ENCODE data around the gene OR2Y1. TPM values are rescaled to one million over a fixed set of nuclear protein-coding genes. Genes with fewer than 3 reads are reported as not detected.

Gene OR2Y1
- total and polyA plus RNA-seq, 2 donors (not counting 1 experiment from before 2014, with no cell fraction given) = not detected

GRCh38 chr5:180696116-180696515 lies 43.7 kb downstream of the OR2Y1 start:
- no peak overlapping the region for H3K4me2 ChIP-seq (ENCODE audit: extremely low read depth, insufficient read depth, low read length)
- no peaks in the 10 kb centered on the region for H3K36me3 ChIP-seq (ENCODE audit: control insufficient read depth, insufficient read depth, low read length)
- H3K79me2 ChIP-seq (ENCODE audit: control insufficient read depth, insufficient read depth, low read length) = no peaks in the 10 kb centered on the region
- no peaks in the 10 kb centered on the region for H3K9me3 ChIP-seq (ENCODE audit: control insufficient read depth, insufficient read depth, low read depth, low read length)
- no peaks in the 10 kb centered on the region for H3K4me1 ChIP-seq (ENCODE audit: control insufficient read depth, extremely low read depth, insufficient read depth, low read length)
- H3K4me3 ChIP-seq (replicated peaks in 1 of 4; ENCODE audit: control extremely low read depth in 1 of 4, insufficient read depth in 1 of 4, low read depth in 3 of 4, low read length in 4 of 4) = no peak overlapping the region
- no peaks in the 10 kb centered on the region for H4K20me1 ChIP-seq (ENCODE audit: control insufficient read depth, extremely low read depth, insufficient read depth, low read length)
- DNase-seq (ENCODE audit: low read depth in 2 of 2) = no peak
- H3K27me3 ChIP-seq (ENCODE audit: control insufficient read depth, insufficient read depth, low read length) = no peaks in the 10 kb centered on the region
- TF ChIP-seq EZH2 (IDR thresholded peaks at IDR 0.05; ENCODE audit: low read length, missing control alignments) (no peak), CTCF (conservative IDR thresholded peaks at IDR 0.05 in 1 of 2, IDR thresholded peaks at IDR 0.05 in 1 of 2; ENCODE audit: low read depth in 1 of 2, low read length in 2 of 2) (no peak)
- no peak overlapping the region for H3K27ac ChIP-seq (ENCODE audit: insufficient read depth, low read length)
- H2AFZ ChIP-seq (ENCODE audit: low read length) = no peak overlapping the region
- no peak overlapping the region for H3K9ac ChIP-seq (ENCODE audit: insufficient read depth, low read length)

GRCh38 chr5:180692429-180692828 lies 47.4 kb downstream of the OR2Y1 start:
- TF ChIP-seq EZH2 (IDR thresholded peaks at IDR 0.05; ENCODE audit: low read length, missing control alignments) (no peak), CTCF (conservative IDR thresholded peaks at IDR 0.05 in 1 of 2, IDR thresholded peaks at IDR 0.05 in 1 of 2; ENCODE audit: low read depth in 1 of 2, low read length in 2 of 2) (no peak)
- Histone ChIP-seq H3K36me3 (ENCODE audit: control insufficient read depth, insufficient read depth, low read length) (no peaks in the 10 kb centered on the region), H3K27ac (ENCODE audit: insufficient read depth, low read length) (no peak overlapping the region), H3K4me3 (replicated peaks in 1 of 4; ENCODE audit: control extremely low read depth in 1 of 4, insufficient read depth in 1 of 4, low read depth in 3 of 4, low read length in 4 of 4) (no peak overlapping the region), H3K27me3 (ENCODE audit: control insufficient read depth, insufficient read depth, low read length) (peaks cover 3% of the 10 kb centered on the region), H3K4me2 (ENCODE audit: extremely low read depth, insufficient read depth, low read length) (no peak overlapping the region), H3K4me1 (ENCODE audit: control insufficient read depth, extremely low read depth, insufficient read depth, low read length) (no peaks in the 10 kb centered on the region), H2AFZ (ENCODE audit: low read length) (no peak overlapping the region), H4K20me1 (ENCODE audit: control insufficient read depth, extremely low read depth, insufficient read depth, low read length) (no peaks in the 10 kb centered on the region), H3K9ac (ENCODE audit: insufficient read depth, low read length) (no peak overlapping the region), H3K79me2 (ENCODE audit: control insufficient read depth, insufficient read depth, low read length) (no peaks in the 10 kb centered on the region), H3K9me3 (ENCODE audit: control insufficient read depth, insufficient read depth, low read depth, low read length) (no peaks in the 10 kb centered on the region)
- DNase-seq (ENCODE audit: low read depth in 2 of 2) = no peak

- Histone ChIP-seq H3K27ac (ENCODE audit: insufficient read depth, low read length) (no peak overlapping the region), H3K27me3 (ENCODE audit: control insufficient read depth, insufficient read depth, low read length) (peaks cover 3% of the 10 kb centered on the region), H3K9me3 (ENCODE audit: control insufficient read depth, insufficient read depth, low read depth, low read length) (no peaks in the 10 kb centered on the region), H3K36me3 (ENCODE audit: control insufficient read depth, insufficient read depth, low read length) (no peaks in the 10 kb centered on the region), H3K4me2 (ENCODE audit: extremely low read depth, insufficient read depth, low read length) (no peak overlapping the region), H3K4me3 (replicated peaks in 1 of 4; ENCODE audit: control extremely low read depth in 1 of 4, insufficient read depth in 1 of 4, low read depth in 3 of 4, low read length in 4 of 4) (no peak overlapping the region), H4K20me1 (ENCODE audit: control insufficient read depth, extremely low read depth, insufficient read depth, low read length) (no peaks in the 10 kb centered on the region), H3K9ac (ENCODE audit: insufficient read depth, low read length) (no peak overlapping the region), H3K4me1 (ENCODE audit: control insufficient read depth, extremely low read depth, insufficient read depth, low read length) (no peaks in the 10 kb centered on the region), H2AFZ (ENCODE audit: low read length) (no peak overlapping the region), H3K79me2 (ENCODE audit: control insufficient read depth, insufficient read depth, low read length) (no peaks in the 10 kb centered on the region)
- DNase-seq (ENCODE audit: low read depth in 2 of 2) = no peak
- TF ChIP-seq CTCF (conservative IDR thresholded peaks at IDR 0.05 in 1 of 2, IDR thresholded peaks at IDR 0.05 in 1 of 2; ENCODE audit: low read depth in 1 of 2, low read length in 2 of 2) = no peak
- TF ChIP-seq EZH2 (IDR thresholded peaks at IDR 0.05; ENCODE audit: low read length, missing control alignments) = no peak
These were observed 48.8 kb downstream of the OR2Y1 start for GRCh38 chr5:180691046-180691445.
